Hematopoietic multipotent progenitor cell treated with erythropoietin and hydrocortisone succinate and interleukin-3 and kit ligand, for 8 days (in vitro differentiated cells): ENCODE measurements around the gene OPRL1.
"Not testable (repeated sequence)": the region's sequence is repeated elsewhere in the genome, so short reads cannot be mapped to it uniquely, and the experiment has no call there.

Experiments used
- DNase-seq: peaks from one replicate; pipeline ENCODE4 v3.0.0-alpha.2; 2015

Gene OPRL1

GRCh38 chr20:64106435-64106961 lies 26.6 kb downstream of the OPRL1 start:
- DNase-seq, result no peak

GRCh38 chr20:64106981-64107735 lies 27.3 kb downstream of the OPRL1 start, which contains the start of gene NPBWR2:
NPBWR2 (minus strand) TSS chr20:64107565; CDS start chr20:64106831, 734 bp downstream.
- DNase-seq, result no peak

GRCh38 chr20:64107736-64108457 lies 28.0 kb downstream of the OPRL1 start:
- DNase-seq, result no peak

GRCh38 chr20:64108731-64109681 lies 29.1 kb downstream of the OPRL1 start:
- no peak for DNase-seq

GRCh38 chr20:64109831-64110391 lies 30.0 kb downstream of the OPRL1 start:
- DNase-seq, result no peak

- no peak for DNase-seq
Measured at GRCh38 chr20:64110411-64111068, 30.7 kb downstream of the OPRL1 start.

GRCh38 chr20:64111841-64112641 lies 32.2 kb downstream of the OPRL1 start:
- DNase-seq, result no peak

GRCh38 chr20:64112691-64113443 lies 33.0 kb downstream of the OPRL1 start:
- no peak for DNase-seq

GRCh38 chr20:64113444-64113775 lies 33.5 kb downstream of the OPRL1 start:
- DNase-seq, result no peak

- DNase-seq, result no peak
Measured at GRCh38 chr20:64113796-64114355, 34.0 kb downstream of the OPRL1 start.

GRCh38 chr20:64114356-64114971 lies 34.6 kb downstream of the OPRL1 start:
- DNase-seq, result no peak

- DNase-seq, result no peak
Measured at GRCh38 chr20:64115171-64115911, 35.5 kb downstream of the OPRL1 start.

GRCh38 chr20:64116016-64116415 lies 36.1 kb downstream of the OPRL1 start:
- no peak for DNase-seq

- DNase-seq, result no peak
Measured at GRCh38 chr20:64116541-64117431, 36.9 kb downstream of the OPRL1 start.

GRCh38 chr20:64117432-64117777 lies 37.5 kb downstream of the OPRL1 start:
- DNase-seq, result not testable (repeated sequence)

GRCh38 chr20:64119301-64119680 lies 39.4 kb downstream of the OPRL1 start:
- DNase-seq, result no peak

- DNase-seq, result no peak
Measured at GRCh38 chr20:64119681-64120341, 39.9 kb downstream of the OPRL1 start.
